ENCODE results near the gene AVEN. TPM values are rescaled to one million over a fixed set of nuclear protein-coding genes. Genes with fewer than 3 reads are reported as not detected.
"Not testable (repeated sequence)": the region's sequence is repeated elsewhere in the genome, so short reads cannot be mapped to it uniquely, and the experiment has no call there.

AVEN gene
- polyA plus RNA-seq, 1 donor: 18.9 TPM

GRCh38 chr15:33844597-33844996 is 194.4 kb downstream of the AVEN start:
- no peak for DNase-seq

- no peak for DNase-seq
Measured at GRCh38 chr15:33844186-33844585, 194.8 kb downstream of the AVEN start.

- no peak for DNase-seq
Measured at GRCh38 chr15:33840615-33841014, 198.4 kb downstream of the AVEN start.

DNA sequence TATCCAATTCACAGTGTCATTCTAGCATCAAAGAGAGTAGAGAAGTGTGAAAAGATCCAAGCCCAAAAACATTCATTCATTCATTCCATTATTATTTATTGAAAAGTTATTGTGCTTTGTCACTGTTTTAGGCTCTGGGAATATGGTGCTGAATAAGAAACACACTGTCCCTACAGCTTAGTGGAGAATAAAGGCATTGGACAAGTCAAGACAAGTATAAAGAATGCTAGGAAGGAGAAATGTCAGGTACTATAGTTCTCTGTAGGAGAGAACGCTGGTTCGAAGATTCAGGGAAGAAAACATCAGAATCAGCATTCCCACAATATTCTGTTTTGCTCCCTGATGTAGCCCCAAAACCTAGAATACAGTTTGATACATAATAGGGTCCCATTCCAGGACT is 199.5 kb downstream of the AVEN start:
- DNase-seq: no peak

- DNase-seq: no peak
Measured at GRCh38 chr15:33837294-33837693, 201.7 kb downstream of the AVEN start.

DNA sequence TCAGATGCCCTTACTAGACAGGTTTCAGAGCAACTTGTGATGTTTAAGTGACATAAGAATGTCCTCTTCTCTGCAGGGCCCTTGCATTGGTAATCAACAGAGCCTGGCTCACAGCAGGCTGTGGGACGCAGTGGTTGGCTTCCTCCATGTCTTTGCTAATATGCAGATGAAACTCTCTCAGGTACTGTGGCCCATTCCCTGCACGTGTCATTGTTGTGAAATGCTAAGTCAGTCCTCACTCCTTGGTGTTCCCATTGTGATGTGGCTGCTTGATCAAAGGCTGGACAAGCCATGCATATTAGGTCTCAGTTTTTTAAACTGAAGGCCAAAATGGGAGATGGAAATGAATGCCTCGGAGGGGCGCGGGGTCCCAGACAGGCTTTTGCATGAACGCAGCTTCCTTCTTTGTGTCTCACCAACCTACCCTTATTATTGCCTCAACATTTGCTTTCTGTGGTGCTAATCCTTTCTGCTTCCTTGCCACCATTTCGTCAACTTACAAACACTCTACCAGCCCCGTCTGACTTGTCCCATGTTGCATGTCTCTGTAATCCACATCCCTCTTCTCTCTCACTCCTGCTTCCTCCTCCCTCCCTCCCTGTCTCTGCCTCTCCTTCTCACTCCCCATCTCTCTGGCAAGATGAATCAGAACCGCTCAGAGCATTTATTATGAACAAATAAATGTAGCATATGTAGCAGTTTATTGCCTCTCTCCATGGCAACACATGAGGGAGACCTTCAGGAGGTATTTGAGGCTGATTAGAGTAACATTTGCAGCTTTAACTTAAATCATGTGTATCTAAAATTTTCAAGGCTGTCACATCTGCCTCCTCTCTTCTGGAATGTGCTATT is 203.9 kb downstream of the AVEN start:
- no peak for DNase-seq

GRCh38 chr15:33831646-33832045 is 207.4 kb downstream of the AVEN start:
- no peak for DNase-seq

DNA sequence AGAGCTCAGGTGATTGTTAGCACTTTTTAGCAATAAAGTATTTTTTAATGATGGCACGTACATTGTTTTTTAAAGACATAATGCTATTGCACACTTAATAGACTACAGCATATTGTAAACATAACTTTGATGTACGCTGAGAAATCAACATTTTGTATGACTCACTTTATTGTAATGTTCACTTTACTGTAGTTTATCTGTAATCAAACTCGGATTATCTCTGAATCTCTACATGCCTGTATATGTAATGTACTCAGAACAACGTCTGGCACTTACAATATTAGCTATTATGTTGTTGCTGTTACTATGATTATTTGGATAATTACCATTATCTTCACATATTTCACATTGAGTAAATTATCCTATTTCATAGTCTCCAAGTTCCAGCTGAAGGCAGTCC is 208.7 kb downstream of the AVEN start:
- no peak for DNase-seq

DNA sequence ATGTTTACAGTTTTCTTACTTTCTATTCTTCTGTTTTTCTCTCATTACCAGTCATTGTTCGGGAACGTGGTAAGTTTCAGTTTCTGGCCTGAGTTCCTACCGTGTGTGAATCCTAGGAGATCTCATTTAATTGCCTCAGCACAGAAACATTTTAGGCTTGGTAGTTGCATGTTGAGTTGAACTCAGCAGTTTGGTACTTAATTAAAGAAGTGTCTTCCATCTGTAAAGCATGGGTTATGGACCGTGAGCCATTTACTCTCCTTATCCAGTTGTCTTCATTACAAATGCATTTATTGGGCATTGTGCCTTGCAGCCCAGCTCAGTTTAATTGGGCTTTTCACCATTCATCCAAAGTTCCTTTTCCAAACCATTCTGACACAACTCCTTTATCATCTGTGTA is 212.8 kb downstream of the AVEN start:
- DNase-seq: no peak

DNA sequence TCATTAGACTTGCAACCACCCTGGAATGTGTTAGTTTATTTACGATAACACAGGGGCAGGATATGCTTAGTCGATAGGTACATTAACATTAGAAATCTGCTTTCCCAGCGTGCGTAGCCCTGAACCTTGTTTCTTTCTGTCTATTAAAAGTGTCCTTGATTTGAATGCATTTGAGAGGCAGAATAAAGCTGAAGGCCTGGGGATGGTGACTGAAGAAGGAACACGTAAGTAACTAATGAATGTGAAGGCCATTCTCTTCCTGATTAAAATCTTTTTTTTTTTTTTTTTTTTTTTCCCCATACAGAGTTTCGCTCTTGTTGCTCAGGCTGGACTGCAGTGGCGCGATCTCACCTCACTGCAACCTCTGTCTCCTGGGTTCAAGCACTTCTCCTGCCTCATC is 213.6 kb downstream of the AVEN start:
- no peak for DNase-seq

DNA sequence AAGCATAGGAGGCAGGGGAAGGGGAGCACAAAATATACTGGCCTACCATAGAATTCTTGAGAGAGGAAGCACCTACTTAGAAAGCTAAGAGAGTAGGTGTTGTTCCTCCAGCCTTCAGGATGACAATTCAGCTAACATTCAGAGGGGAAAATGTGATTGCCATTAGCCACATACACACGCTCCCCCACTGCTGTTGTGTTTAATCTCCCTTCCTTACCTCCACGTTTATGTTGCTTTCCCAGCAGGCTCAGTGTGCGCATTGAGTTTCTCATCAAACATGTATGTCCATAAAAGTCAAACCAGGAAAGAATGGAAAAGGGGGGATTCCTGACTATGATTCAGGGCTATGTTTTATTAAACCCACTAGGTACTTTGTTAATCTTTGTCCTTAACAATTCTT is 215.9 kb downstream of the AVEN start:
- DNase-seq: no peak

GRCh38 chr15:33822479-33822878 is 216.5 kb downstream of the AVEN start:
- no peak for DNase-seq

DNA sequence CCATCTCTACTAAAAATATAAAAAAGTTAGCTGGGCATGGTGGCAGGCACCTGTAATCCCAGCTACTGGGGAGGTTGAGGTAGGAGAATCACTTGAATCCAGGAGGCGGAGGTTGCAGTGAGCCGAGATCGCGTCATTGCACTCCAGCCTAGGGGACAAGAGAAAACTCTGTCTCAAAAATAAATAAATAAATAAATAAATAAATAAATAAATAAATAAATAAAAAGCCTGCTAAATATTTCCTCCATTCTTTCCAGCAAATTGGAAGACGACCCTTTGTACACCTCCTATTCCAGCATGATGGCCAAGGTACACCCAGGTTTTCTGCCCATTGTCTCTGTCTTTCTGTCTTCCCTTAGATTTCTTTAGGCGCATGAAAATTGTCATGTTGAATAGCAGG is 219.5 kb downstream of the AVEN start:
- not testable (repeated sequence) for DNase-seq

Other genes starting within 250 kb of the AVEN start
- 0.08 TPM for gene CHRM5, start 70.7 kb downstream of the AVEN start, polyA plus RNA-seq (ENCODE audit: insufficient read length)
- 46.7 TPM for gene EMC7, start 62.7 kb upstream of the AVEN start, polyA plus RNA-seq (ENCODE audit: insufficient read length)
- 1.9 TPM for gene PGBD4, start 62.9 kb upstream of the AVEN start, polyA plus RNA-seq (ENCODE audit: insufficient read length)
- 107 TPM for gene KATNBL1, start 170.9 kb upstream of the AVEN start, polyA plus RNA-seq (ENCODE audit: insufficient read length)
- 69.2 TPM for gene EMC4, start 185.8 kb upstream of the AVEN start, polyA plus RNA-seq (ENCODE audit: insufficient read length)

Data from hindlimb muscle (tissue), 1 donor.